Left kidney (tissue), 8 donors: ENCODE measurements around the gene PLCH1. TPM values are rescaled to one million over a fixed set of nuclear protein-coding genes. Genes with fewer than 3 reads are reported as not detected.

Experiments
- DNase-seq: peaks from one replicate; pipeline ENCODE4 v3.0.0-alpha.2; 2013
- long read RNA-seq, 8 donors: transcript quantifications; one replicate each; lab custom pipeline, GENCODE V29; 2026
- polyA plus RNA-seq: library from polyadenylated mRNA; unstranded; fragments of 120-200 nt; gene quantifications from one replicate; pipeline ENCODE4 v1.2.1, GENCODE V29; 2013; ENCODE audit not compliant: insufficient read length

PLCH1 gene, protein sequence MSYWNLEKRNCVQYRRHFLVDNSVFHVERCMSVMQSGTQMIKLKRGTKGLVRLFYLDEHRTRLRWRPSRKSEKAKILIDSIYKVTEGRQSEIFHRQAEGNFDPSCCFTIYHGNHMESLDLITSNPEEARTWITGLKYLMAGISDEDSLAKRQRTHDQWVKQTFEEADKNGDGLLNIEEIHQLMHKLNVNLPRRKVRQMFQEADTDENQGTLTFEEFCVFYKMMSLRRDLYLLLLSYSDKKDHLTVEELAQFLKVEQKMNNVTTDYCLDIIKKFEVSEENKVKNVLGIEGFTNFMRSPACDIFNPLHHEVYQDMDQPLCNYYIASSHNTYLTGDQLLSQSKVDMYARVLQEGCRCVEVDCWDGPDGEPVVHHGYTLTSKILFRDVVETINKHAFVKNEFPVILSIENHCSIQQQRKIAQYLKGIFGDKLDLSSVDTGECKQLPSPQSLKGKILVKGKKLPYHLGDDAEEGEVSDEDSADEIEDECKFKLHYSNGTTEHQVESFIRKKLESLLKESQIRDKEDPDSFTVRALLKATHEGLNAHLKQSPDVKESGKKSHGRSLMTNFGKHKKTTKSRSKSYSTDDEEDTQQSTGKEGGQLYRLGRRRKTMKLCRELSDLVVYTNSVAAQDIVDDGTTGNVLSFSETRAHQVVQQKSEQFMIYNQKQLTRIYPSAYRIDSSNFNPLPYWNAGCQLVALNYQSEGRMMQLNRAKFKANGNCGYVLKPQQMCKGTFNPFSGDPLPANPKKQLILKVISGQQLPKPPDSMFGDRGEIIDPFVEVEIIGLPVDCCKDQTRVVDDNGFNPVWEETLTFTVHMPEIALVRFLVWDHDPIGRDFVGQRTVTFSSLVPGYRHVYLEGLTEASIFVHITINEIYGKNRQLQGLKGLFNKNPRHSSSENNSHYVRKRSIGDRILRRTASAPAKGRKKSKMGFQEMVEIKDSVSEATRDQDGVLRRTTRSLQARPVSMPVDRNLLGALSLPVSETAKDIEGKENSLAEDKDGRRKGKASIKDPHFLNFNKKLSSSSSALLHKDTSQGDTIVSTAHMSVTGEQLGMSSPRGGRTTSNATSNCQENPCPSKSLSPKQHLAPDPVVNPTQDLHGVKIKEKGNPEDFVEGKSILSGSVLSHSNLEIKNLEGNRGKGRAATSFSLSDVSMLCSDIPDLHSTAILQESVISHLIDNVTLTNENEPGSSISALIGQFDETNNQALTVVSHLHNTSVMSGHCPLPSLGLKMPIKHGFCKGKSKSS (N-terminal part only)
- polyA plus RNA-seq, result 13.6 TPM
- long read RNA-seq, donor 1, result 0 reads
- long read RNA-seq, donor 2, result 0 reads
- long read RNA-seq, donor 3, result 0 reads
- long read RNA-seq, donor 4, result 0 reads
- long read RNA-seq, donor 5, full-length matches to known transcripts, result 2 of 2 reads
- long read RNA-seq, donor 5, partial matches to known transcripts, result 0 of 2 reads
- long read RNA-seq, donor 5, other reads (novel, unspliced or antisense), result 0 of 2 reads
- long read RNA-seq, donor 6, result 0 reads
- long read RNA-seq, donor 7, result 0 reads
- long read RNA-seq, donor 8, result 0 reads

GRCh38 chr3:155744626-155745324, at the start of gene PLCH1:
Gene PLCH1, minus strand, starts transcription at chr3:155745071. Its CDS starts 40,847 bp downstream, at chr3:155704224.
- no peak for DNase-seq

- no peak for DNase-seq
Measured at GRCh38 chr3:155792532-155792931, 47.7 kb upstream of the PLCH1 start.

DNA sequence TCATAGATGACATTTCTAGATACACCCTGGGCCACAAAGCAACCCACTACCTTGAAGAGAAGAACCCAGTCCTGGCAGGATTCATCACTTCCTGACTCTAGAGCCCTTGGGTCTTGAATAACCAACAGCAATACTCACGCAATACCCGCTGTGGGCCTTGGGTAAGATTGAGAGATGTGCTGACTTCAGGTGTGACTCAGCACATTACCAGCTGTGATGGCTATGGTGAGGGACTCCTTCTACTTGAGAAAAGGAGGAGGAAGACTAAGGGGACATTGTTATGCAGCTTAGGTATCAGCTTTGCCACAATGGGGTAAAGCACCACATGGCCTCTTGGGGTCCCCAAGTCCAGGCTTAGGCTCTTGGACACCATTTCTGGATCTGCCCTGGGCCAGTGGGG, 46.3 kb upstream of the PLCH1 start:
- no peak for DNase-seq

DNA sequence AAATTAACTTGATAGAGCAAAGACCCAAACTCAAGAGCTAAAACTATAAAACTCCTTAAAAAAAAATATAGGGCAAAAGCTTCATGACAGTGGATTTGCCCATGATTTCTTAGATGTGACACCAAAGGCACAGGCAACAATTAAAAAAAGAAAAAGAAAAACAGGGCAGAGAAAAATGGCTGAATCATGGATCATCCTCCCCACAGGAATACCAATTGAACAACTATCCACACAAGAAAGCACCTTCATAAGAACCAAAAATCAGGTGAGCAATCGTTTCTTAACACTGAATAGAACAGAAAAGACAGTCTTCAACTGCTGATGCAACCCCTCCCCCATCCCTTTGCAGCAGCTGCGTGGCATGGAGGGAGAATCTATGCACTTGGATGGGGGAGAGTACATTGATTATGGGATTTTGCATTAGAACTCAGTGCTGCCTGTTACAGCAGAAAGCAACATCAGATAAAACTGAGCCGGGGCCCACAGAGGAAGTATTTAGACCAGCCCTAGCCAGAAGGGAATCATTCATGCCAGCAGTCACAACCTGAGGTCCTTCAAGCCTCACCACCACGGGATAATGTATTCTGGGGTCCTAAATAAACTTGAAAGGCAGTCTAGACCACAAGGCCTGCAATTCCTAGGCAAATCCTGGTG, 45.5 kb upstream of the PLCH1 start:
- DNase-seq, result no peak

DNA sequence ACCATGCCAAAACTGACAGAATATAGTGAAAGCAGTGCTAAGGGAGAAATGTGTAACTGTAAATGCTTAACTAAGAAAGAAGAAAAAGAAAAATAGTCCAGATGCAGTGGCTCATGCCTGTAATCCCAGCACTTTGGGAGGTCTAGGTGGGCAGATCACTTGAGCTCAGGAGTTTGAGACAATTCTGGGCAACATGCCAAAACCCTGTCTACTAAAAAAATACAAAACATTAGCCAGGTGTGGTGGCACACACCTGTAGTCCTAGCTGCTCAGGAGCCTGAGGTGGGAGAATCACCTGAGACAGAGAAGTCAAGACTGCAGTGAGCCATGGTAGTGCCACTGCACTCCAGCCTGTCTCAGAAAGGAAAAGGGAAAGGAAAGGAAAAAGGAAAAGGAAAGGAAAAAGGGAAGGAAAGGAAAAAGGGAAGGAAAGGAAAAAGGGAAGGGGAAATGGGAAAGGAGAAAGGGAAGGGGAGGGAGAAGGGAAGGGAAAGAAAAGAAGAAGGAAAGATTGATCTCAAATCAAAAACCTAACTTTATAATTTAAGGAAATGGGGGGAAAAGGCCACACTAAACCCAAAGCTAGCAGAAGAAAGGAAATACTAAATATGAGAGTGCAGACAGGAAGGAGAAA, 40.9 kb upstream of the PLCH1 start:
- no peak for DNase-seq

- no peak for DNase-seq
Measured at GRCh38 chr3:155782390-155782953, 37.6 kb upstream of the PLCH1 start.

- no peak for DNase-seq
Measured at GRCh38 chr3:155780291-155780690, 35.4 kb upstream of the PLCH1 start.

GRCh38 chr3:155778462-155778861, 33.6 kb upstream of the PLCH1 start:
- DNase-seq, result no peak

- DNase-seq, result no peak
Measured at GRCh38 chr3:155772801-155773200, 27.9 kb upstream of the PLCH1 start.

- no peak for DNase-seq
Measured at GRCh38 chr3:155771126-155771525, 26.3 kb upstream of the PLCH1 start.

- no peak for DNase-seq
Measured at GRCh38 chr3:155766206-155766605, 21.3 kb upstream of the PLCH1 start.

DNA sequence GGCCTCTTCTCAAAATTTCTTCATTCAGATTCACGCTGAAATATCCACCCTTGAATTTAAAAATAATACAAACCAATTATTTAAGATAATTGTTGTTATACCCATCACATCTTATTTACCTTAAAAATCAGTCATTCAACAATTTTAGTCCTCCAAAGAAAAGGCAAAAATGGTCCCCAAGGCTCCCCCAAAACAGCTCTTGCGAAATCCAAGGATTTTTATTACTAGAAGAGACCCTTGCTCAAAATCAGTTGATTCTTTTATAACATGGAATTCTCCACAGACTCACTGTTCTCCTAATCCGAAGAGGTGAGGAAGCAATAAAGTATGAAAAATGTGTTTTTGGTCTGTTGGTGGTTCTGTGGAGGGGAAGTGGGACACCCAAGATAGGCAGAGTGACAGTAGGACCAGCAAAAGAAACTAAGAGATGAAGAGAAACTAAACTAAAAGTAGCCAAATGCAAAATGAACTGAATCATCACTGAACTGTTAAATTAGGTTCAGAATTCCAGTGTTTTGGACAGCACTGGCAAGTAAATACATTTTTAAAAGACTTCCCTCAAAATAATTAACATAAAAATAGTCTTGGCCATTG, 19.1 kb upstream of the PLCH1 start:
- no peak for DNase-seq

DNA sequence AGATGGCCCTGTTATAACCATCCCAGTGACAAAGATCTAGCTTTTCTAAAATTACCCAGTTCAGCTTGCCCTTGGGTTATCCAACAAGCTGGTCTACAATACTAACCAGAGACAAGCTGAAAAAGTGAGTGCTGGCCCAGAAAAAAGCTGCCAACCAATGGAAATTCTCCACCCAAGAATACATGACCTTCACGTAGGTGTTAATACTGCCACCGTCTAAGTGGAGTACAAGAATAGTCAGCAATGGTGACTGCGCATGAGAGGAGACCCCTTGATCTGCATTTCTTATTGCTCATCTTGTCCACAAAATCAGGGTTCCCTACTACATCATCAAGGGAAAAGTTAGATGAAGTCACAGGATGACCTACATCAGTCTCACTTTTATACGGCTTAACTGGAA, 15.8 kb upstream of the PLCH1 start:
- DNase-seq, result no peak

- DNase-seq, result no peak
Measured at GRCh38 chr3:155757577-155757976, 12.7 kb upstream of the PLCH1 start.

- no peak for DNase-seq
Measured at GRCh38 chr3:155753038-155753639, 8.3 kb upstream of the PLCH1 start.

DNA sequence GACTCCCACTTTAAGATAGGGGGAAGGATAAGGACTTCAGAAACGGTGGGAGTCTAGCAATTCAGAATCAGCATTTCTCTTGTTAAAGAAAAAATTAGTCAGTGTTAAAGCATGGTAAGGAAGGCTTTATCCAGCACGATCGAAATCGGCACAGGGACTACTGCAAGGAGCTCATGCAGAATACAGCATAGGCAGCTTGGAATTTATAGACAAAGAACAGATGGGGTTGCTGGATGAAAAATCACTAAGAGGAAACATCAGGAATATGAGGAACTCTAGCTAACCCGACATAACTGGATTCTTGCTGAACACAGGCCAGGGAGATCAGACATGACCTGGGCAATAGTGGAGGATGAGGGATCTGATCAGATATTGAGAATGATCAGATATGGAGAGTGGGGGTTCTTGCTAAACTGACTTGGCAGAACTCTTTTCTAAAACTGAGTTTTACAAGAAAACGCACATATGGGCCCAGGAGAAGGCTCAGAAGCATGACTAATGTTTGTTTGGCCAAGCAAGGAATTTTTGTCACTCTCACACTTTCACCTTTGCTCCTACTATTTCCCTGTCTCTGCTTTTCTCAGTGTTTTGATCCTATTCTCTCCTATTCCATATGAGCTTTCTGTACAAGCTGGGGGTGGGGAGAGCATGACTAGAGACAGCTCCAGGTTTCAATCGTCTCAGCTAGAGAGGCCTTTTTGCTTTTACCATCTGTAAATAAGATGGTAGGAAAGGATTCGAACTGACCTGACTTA, 3.9 kb upstream of the PLCH1 start:
- no peak for DNase-seq

DNA sequence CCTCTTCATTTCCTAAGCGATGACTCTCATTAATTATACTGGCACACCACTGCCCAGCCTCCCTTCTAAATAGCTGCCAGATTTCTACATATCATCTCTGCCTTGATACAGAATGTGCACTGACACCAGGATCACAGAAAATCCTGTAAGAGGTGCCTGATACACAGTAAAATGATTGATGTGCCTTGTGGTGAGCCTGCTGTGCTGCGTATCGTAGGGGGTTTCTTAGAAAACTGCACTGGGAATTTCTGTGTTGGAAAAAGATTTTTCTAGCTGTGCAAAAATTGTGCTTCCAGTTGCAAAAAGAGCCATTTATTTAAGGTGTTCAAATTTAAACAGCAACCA, 3.0 kb upstream of the PLCH1 start:
- DNase-seq, result no peak

DNA sequence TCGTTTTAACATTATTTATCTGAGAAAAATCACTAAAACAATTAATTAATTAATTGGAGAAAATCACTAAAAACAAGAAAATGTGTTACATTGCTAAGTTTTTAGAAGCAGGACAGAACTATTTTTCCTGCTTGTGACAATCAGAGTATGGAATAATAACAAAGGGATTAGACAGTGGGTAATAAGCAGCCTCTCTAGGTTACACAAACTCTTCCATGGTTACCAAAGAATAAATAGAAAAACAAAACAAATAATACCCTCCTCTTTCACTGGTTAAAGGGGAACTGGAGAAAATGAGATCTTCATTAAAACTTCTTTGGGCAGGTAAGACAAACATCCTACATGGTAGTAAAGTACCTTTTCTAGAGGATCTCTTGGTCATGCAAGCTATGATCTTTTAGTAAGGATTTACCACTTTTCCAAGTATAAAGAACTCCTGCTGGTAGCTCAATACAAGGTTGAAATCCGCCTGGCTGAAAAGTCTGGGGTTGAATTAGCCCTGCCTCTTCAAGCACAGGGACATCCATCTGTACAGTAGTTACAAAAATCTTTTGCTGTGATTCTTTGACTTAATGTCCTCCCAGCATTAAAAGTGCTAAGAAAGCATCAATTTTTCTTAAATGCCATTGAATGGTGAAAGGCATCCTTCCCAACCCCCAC, 2.5 kb upstream of the PLCH1 start:
- DNase-seq, result no peak
